ENCODE measurements around the gene FAT2.

The FAT2 gene

DNA sequence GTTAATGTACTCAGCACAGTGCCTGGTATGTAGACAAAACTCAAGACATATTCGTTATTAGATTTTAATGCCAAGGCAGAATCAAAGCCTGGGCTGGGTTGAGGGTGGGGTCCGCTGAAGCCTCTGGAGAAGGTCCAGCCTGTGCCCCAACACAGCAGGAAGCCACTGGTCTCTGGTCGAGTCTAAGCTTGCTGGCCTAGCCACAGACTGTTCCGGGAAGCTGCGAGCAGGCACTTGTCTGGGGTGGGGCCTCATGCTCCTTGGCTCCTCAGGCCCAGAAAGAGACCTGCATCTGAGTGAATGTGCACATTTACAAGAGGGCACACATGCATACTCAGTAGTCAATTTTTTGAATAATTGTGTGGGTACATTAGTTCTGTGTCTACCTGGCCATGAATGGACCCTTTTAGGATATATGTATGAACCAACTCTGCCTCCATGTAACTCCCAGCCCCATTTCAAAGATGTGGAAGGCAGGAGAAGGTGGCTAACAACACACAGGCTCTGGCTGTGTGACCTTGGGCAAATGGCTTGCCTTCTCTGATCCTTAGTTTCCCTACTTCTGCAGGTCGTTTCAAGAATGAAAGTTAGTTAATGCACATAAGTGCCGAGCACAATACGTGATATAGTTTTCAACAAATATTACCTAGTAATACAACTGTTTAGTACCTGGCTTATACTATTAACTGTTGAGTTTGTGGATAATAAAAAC is 18.3 kb downstream of the FAT2 start:
- H3K36me3 ChIP-seq (ENCODE audit: insufficient read depth, insufficient read length, low read length): no peaks in the 10 kb centered on the region
- no peaks in the 10 kb centered on the region for H3K9me3 ChIP-seq (ENCODE audit: insufficient read depth, low read length)
- DNase-seq (ENCODE audit: low read depth, low spot score): no peak
- no peak overlapping the region for H3K9ac ChIP-seq (ENCODE audit: insufficient read length, low read depth)
- no peaks in the 10 kb centered on the region for H3K4me1 ChIP-seq (ENCODE audit: insufficient read depth, insufficient read length)
- no peak overlapping the region for H3K4me3 ChIP-seq (ENCODE audit: insufficient read length, low read depth)
- TF ChIP-seq YY1 (IDR thresholded peaks at IDR 0.05; ENCODE audit: insufficient read depth, insufficient read length) (no peak), SUZ12 (IDR thresholded peaks at IDR 0.05; ENCODE audit: extremely low read depth, insufficient read depth, insufficient read length) (no peak), ZNF274 (IDR thresholded peaks at IDR 0.05; ENCODE audit: low read depth, low read length) (no peak)
- H3K27me3 ChIP-seq (ENCODE audit: insufficient read depth, insufficient read length): no peaks in the 10 kb centered on the region

DNA sequence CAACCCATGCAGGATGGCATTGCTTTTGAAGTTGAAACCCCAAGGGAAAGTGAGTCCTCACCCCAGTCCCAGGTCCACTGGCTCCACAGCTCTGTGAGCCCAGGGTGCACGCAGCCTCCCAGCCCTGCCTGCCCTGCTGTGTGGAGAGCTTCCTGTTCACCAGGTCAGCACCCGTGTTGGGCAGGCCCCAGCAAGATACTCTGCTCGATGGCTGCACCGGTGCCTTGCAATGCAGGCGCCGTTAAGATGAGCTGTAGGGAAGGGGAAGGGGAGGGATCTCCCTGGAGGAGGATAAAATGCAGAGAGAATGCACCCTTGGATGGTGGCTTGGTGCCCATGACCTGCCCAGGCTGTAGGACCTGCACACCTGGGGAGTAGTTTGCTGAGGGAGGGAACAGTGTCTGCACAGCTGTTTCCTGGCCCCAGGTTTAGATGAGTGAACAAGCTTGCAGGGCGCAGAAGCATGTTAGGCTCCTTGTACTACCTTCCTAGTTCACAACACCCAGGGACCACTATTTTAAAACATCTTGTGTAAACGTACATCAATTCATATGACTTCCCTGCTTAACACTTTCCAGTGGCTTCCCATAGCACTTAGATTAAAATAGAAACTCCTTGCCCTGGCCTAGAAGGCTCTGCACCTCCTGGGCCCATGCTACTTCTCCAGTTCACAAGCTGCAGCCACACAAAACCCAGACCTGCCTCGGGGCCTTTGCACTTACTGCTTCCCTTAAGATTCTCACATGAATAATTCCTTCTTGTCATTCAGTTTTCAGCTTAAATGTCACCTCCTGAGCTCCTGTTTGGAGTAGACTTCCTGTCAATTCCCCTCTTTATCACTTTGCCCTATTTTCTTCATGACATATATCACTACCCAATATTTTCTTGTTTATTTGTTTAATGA is 19.6 kb downstream of the FAT2 start:
- DNase-seq (ENCODE audit: low read depth, low spot score): no peak
- H3K9ac ChIP-seq (ENCODE audit: insufficient read length, low read depth): no peak overlapping the region
- TF ChIP-seq SUZ12 (IDR thresholded peaks at IDR 0.05; ENCODE audit: extremely low read depth, insufficient read depth, insufficient read length) (no peak), ZNF274 (IDR thresholded peaks at IDR 0.05; ENCODE audit: low read depth, low read length) (no peak), YY1 (IDR thresholded peaks at IDR 0.05; ENCODE audit: insufficient read depth, insufficient read length) (no peak)
- no peaks in the 10 kb centered on the region for H3K27me3 ChIP-seq (ENCODE audit: insufficient read depth, insufficient read length)
- no peaks in the 10 kb centered on the region for H3K4me1 ChIP-seq (ENCODE audit: insufficient read depth, insufficient read length)
- H3K9me3 ChIP-seq (ENCODE audit: insufficient read depth, low read length): no peaks in the 10 kb centered on the region
- no peaks in the 10 kb centered on the region for H3K36me3 ChIP-seq (ENCODE audit: insufficient read depth, insufficient read length, low read length)
- no peak overlapping the region for H3K4me3 ChIP-seq (ENCODE audit: insufficient read length, low read depth)

DNA sequence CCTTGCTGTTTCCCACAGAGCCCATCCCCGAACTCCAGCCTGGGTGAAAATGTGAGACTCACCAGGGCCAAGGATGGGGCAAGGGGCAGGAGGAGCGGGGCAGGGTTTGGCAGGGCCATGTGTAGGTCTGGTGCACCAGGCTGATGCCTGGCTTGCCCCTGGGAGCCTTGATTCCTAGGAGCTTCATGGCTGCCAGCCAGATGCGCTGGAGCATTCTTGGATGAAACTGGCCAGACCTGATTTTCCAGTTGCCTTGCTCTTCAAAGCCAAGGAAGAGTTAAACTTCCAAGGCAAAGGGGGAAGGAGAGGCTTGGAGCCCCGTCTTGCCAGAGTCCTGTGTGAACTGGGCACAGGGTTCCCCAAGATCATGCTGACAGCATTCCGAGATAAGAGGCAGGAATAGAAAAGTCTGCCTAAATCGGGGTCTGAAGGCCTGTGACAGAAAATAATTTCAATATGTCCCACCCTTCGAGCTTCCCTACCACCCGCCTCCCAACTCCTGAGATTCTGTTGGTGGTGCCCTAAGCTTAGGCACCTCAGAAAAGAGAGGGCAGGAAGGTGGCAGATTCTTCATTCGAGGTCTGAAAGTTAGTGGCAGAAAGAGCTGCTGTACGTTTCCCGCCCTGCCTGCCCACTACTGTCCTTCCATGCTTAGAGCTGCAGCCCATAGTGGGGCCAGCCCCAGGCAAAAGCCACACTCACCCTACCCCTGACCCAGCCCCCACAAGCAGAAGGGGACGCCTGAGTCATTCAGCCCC is 20.4 kb downstream of the FAT2 start:
- no peak overlapping the region for H3K4me3 ChIP-seq (ENCODE audit: insufficient read length, low read depth)
- H3K9me3 ChIP-seq (ENCODE audit: insufficient read depth, low read length): no peaks in the 10 kb centered on the region
- H3K27me3 ChIP-seq (ENCODE audit: insufficient read depth, insufficient read length): no peaks in the 10 kb centered on the region
- no peak overlapping the region for H3K9ac ChIP-seq (ENCODE audit: insufficient read length, low read depth)
- no peak for DNase-seq (ENCODE audit: low read depth, low spot score)
- no peaks in the 10 kb centered on the region for H3K4me1 ChIP-seq (ENCODE audit: insufficient read depth, insufficient read length)
- TF ChIP-seq YY1 (IDR thresholded peaks at IDR 0.05; ENCODE audit: insufficient read depth, insufficient read length): no peak
- TF ChIP-seq ZNF274 (IDR thresholded peaks at IDR 0.05; ENCODE audit: low read depth, low read length): no peak
- no peak for TF ChIP-seq SUZ12 (IDR thresholded peaks at IDR 0.05; ENCODE audit: extremely low read depth, insufficient read depth, insufficient read length)
- H3K36me3 ChIP-seq (ENCODE audit: insufficient read depth, insufficient read length, low read length): no peaks in the 10 kb centered on the region

DNA sequence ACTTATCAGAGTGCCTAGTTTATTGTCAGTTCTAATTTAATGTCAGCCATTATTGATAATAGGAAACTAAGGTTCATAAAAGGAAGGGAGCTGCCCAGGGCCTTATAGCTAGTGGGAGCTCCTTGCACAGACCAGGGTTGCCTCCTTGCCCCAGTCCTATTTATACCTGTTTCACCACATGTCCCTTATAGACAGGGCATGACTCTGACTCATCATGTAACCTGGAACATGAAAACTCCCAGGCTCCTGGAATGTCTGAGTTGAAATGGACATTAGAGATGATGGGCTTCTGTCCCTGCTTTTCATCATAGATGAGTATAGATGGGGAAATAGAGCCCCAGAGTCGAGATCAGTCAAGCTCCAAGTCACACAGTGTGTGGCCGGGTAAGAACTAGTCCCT is 21.1 kb downstream of the FAT2 start:
- Histone ChIP-seq H3K36me3 (ENCODE audit: insufficient read depth, insufficient read length, low read length) (no peaks in the 10 kb centered on the region), H3K4me1 (ENCODE audit: insufficient read depth, insufficient read length) (no peaks in the 10 kb centered on the region), H3K9me3 (ENCODE audit: insufficient read depth, low read length) (no peaks in the 10 kb centered on the region), H3K27me3 (ENCODE audit: insufficient read depth, insufficient read length) (no peaks in the 10 kb centered on the region), H3K4me3 (ENCODE audit: insufficient read length, low read depth) (no peak overlapping the region), H3K9ac (ENCODE audit: insufficient read length, low read depth) (no peak overlapping the region)
- DNase-seq (ENCODE audit: low read depth, low spot score): no peak
- no peak for TF ChIP-seq ZNF274 (IDR thresholded peaks at IDR 0.05; ENCODE audit: low read depth, low read length)
- no peak for TF ChIP-seq SUZ12 (IDR thresholded peaks at IDR 0.05; ENCODE audit: extremely low read depth, insufficient read depth, insufficient read length)

DNA sequence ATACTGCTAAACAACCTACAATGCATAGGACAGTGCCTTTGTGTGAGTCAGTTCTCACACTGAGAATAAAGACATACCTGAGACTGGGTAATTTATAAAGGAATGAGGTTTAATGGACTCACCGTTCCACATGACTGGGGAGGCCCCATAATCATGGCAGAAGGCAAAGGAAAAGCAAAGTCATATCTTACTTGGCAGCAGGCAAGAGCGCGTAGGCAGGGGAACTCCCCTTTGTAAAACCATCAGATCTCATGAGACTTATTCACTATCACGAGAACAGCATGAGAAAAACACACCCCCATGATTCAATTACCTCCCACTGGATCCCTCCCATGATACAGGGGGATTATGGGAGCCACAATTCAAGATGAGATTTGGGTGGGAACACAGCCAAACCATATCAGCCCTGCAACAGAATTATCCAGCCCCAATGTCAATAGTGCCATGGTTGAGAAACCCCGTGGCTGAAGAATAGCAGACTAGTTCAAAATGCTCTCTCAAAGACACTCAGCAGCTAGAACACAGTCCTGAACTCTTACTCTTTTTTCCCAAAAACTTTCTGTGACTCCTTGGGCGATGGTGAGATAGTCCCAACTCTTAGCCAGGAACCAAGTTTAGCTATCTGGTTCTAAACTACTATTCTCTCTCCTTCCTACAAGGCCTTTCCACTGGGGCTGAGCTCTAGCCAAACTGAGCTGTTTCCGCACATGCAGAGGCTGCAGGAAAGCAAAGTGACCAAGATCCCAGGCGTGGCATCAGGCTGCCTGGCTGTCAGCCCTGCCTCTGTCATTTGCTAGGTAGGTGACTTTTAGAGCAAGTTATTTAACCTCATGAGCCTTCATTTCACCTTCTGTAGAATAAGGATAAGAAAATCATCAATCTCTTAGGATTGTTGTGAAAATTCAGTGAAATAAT is 21.7 kb downstream of the FAT2 start:
- TF ChIP-seq ZNF274 (IDR thresholded peaks at IDR 0.05; ENCODE audit: low read depth, low read length) (no peak), SUZ12 (IDR thresholded peaks at IDR 0.05; ENCODE audit: extremely low read depth, insufficient read depth, insufficient read length) (no peak), YY1 (IDR thresholded peaks at IDR 0.05; ENCODE audit: insufficient read depth, insufficient read length) (no peak)
- Histone ChIP-seq H3K9me3 (ENCODE audit: insufficient read depth, low read length) (no peaks in the 10 kb centered on the region), H3K4me3 (ENCODE audit: insufficient read length, low read depth) (no peak overlapping the region), H3K9ac (ENCODE audit: insufficient read length, low read depth) (no peak overlapping the region), H3K4me1 (ENCODE audit: insufficient read depth, insufficient read length) (no peaks in the 10 kb centered on the region), H3K27me3 (ENCODE audit: insufficient read depth, insufficient read length) (no peaks in the 10 kb centered on the region), H3K36me3 (ENCODE audit: insufficient read depth, insufficient read length, low read length) (no peaks in the 10 kb centered on the region)
- DNase-seq (ENCODE audit: low read depth, low spot score): no peak

DNA sequence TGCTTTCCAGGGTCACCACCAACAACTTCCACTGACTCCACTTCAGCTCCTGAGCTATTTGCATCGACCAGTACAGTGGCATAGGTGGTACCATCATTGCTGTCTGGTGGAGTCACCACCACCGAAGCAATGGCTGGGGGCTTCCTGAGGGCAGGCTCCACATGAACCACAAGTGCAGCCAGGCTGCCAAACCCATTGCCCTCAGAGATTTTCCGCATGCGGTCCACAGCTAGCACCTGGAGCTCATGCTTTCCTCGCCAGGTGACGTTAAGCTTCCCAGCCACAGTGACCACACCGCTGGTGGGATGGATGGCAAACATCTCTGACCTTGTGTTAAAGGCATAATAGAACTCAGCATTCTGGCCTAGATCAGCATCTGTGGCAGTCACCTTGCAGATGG is 23.1 kb downstream of the FAT2 start:
- Histone ChIP-seq H3K9ac (ENCODE audit: insufficient read length, low read depth) (no peak overlapping the region), H3K36me3 (ENCODE audit: insufficient read depth, insufficient read length, low read length) (no peaks in the 10 kb centered on the region), H3K4me3 (ENCODE audit: insufficient read length, low read depth) (no peak overlapping the region), H3K4me1 (ENCODE audit: insufficient read depth, insufficient read length) (no peaks in the 10 kb centered on the region), H3K27me3 (ENCODE audit: insufficient read depth, insufficient read length) (no peaks in the 10 kb centered on the region), H3K9me3 (ENCODE audit: insufficient read depth, low read length) (no peaks in the 10 kb centered on the region)
- TF ChIP-seq SUZ12 (IDR thresholded peaks at IDR 0.05; ENCODE audit: extremely low read depth, insufficient read depth, insufficient read length): no peak
- no peak for DNase-seq (ENCODE audit: low read depth, low spot score)
